Left lobe of liver (tissue), 2 donors: ENCODE results near the gene RFT1. TPM values are rescaled to one million over a fixed set of nuclear protein-coding genes. Genes with fewer than 3 reads are reported as not detected.

Experiments used
- ATAC-seq: fragments of 200-7000 bp; cut with Tn5 transposase; one replicate; pipeline ENCODE4 v1.9.1; 2020; ENCODE audit warnings: mild to moderate bottlenecking, moderate library complexity
- DNase-seq: peaks from one replicate; pipeline ENCODE4 v3.0.0-alpha.2; 2020; ENCODE audit warnings: low spot score
- total RNA-seq: library from RNA; stranded (reverse); gene quantifications from one replicate; pipeline ENCODE4 v1.2.1, GENCODE V29; 2021
- donor health status: DM: no; HTN: no; CAD: no; lungs with moderate emphysema.
- donor health status: DM: no; HTN: yes; CAD: no.

RFT1 gene
- total RNA-seq, 1 donor from 2014 or later, result 11.8 TPM

DNA sequence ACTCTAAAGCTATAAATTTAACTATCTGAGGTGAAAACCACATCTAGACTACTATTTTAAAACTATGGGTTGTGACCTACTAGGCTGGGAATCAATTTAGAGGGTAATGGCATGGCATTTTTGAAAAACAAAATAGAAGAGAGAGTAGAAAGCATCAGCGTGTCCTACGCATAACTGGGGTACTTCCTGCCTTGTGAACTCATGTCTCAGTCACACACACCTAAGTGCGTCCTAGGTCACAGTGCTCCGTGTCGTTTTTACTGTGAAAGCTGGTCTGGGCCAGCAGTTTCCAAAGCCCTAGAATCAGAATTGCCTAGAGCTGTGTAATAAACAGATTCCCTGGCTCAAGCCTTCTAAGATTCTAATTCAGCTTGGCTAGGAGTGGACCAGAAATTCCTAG, 32.3 kb downstream of the RFT1 start:
- ATAC-seq (no peak), DNase-seq (no peak)

DNA sequence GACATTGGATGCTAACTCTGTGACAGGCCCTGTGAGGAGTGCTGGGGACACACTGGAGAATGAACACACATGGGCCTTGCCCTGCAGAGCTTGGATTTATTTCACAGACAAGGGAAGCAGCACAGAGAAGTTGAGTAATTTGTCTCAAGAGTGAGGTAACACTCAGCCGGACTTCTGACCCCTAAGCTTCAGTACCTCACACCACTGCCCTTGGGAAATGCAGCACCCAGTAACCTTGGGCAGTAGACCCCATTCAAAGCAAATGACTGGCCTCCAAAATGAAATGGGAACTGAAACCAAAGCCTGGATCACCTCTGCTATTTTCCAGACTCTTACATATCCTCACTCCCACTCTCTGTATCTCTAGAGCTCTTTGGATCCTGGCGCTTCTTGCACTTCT, 37.3 kb downstream of the RFT1 start:
- DNase-seq, result peak; percentile 77

DNA sequence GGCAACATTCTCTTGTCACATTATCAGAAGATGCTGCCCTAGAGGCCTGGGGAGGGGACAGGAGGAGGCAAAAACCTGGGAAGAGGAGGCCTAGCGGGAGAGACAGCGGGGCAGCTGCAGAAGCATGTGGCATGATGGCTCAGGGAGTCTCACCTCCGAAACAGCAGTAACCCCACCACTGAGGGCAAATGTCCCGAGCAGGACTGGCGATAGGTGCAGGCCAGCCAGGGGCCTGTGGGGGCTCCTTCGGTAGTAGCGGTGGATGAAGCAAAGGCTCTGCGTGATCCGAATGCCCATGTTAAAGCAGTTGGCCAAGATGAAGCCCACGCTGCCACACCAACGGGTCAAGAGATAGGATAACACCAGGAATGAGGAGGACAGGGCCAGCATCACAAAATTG, 38.0 kb downstream of the RFT1 start:
- DNase-seq, result no peak

More for the DNA sequence above, 37.3 kb downstream of the RFT1 start:
- ATAC-seq, result peak; percentile 86

DNA sequence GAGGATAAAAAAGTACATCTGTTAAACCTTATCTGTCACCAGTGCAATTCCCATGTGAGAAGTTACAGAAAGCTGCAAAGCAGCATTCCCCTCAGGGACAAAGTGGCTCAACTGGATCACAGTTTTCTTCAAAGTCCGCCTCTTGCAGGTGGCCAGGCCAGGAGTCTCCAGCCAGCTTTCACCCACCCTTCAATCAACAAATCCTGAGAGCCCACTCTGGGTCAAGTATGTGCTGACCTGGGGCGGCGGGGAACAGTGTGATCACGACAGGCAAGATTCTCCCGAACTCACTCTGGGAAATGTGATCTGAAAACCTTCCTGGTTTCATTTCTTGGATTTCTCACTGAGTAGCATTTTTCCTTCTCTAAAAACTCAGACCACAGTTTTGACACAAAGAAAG, 39.2 kb downstream of the RFT1 start:
- ATAC-seq (no peak), DNase-seq (no peak)

More for the DNA sequence above, 38.0 kb downstream of the RFT1 start:
- no peak for ATAC-seq

DNA sequence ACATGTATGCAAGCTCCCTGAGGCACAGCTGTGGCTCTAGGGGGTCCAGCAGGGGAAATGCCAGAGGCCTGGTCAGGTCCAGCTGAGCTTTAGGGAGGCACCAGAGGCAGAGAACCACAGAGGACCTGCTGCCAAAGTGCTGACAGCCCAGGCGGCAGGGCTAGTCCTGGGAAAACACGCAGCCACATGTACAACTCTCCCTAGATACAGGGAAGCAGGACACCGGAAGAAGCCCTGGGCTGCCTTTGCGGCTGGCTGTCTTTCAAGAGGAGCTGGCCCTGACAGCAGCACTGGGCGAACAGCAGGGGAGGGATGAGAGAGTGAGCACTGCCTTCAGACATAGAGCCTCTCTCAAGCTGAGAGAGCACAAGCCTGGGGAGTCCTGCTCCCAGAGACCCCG, 40.7 kb downstream of the RFT1 start:
- no peak for ATAC-seq

DNA sequence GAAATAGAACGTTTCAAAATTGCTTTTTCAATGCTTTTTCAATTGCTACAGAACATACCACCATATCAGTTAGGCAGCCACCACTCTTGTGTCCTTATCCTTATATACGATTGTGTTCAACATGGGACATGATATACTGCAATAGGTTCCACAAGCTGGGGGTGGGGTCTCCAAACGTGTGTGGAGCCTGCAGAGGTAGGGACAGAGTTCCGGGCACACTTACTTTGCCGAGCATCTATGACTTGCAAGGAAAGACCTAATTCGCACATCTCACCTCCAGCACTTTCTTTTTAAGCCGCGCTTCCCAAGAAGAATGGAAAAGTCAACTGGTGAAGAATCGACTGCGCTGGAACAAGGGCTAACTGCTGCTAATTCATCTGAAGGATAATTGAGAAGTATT, 44.8 kb downstream of the RFT1 start:
- DNase-seq, result no peak
- no peak for ATAC-seq

More for the DNA sequence above, 40.7 kb downstream of the RFT1 start:
- no peak for DNase-seq

DNA sequence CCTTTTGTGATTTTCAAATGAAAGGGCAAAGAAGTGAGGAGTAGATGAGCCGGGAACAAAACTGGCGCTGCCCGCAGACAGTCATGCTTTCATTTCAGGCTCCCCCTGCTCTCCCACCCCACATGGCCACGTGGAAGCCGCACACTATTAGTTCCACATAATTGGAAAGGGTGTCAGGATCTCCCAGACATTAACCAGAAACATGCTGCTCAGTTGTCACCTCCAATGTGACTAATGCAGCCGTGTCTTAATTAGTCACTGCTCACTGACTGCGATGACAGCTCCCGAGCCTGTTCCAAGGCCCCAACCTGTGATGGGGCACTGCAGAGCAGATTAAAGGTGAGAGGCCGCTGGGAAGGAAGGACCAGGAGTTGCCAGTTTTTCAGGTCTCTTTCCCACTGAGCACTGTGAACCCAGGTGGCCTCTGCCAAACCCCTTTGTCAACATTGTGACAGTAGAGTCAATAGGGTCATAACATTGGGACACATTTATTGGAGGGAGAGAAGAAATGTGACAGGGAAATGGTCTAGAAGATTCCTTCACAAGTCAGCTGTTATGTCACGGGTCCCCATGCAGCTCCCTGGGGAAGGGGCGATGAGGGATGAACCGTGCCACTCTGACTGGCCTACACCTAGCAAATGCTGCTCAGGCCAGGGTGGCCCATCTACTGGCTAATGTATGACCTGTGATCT, 45.8 kb downstream of the RFT1 start:
- ATAC-seq (peak; percentile 72), DNase-seq (peak; percentile 51)

DNA sequence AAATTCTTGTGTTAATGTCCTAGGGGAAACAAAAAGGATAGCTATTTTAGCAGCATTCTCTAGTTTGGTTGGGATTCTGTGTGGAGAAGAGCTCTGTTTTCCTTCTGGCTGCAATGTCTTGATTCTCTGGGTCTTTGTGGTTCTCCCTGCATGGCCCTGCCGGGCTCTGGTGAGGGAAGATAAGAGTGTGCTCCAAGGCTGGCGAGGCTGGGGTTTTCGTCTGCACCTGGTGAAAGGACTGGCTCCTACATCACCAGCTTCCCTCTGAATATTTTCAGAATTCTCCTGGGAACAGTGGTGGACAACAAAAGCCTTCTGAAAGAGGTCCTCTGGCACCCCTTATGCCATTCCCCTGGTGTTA, 46.3 kb downstream of the RFT1 start:
- DNase-seq (peak; percentile 36), ATAC-seq (no peak)

DNA sequence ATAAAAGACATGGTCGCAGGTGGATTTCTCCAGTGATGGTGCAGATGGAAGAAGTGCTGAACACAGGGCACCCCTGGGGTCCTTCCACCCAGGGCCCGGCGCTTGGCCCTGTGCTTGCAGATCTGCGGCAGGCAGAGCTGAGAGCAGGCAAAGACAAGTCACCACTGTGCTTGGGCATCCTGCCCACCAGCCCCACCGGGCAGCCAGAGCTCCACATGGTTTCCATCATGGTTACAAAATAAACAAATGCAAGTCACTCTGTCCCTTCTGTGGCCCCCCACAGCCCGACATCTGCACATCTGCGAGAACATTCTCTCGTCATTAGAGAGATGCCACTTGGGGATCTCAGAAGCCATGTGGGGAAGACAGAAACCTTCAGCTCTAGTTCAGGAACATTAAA, 46.7 kb downstream of the RFT1 start:
- peak; percentile 46 for DNase-seq
- ATAC-seq, result no peak

DNA sequence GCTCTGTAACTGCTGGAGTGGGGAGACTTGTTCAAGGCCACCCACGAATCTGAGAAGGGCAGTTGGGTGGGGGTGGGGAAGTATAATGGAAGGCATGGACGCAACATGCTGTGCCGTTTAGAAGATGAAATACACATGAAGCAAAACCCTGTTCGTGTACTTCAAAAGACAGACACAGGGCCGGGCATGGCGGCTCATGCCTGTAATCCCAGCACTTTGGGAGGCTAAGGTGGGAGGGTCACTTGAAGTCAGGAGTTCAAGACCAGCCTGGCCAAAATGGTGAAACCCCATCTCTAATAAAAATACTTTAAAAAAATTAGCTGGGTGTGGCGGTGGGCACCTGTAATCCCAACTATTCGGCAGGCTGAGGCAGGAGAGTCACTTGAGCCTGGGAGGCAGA, 47.5 kb downstream of the RFT1 start:
- no peak for DNase-seq
- ATAC-seq, result no peak

DNA sequence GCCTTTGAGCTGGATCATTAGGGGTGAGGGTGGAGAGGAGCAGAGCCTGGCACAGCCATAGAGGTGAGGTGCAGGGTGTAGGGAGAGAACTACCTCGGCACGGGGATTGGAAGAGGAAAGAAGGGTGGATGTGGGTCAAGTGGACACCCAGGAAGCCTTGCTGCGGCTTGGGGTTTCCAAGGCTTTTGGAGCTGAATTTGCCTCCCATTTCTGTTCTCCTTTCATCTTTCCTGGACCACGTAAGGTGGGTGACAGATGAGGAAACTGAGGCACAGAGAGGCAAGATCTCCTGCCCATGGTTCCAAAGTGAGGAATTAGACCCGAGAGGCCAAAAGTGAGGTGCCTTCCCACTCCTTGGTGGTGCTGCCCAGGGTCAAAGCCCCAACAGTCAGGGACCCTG, 48.9 kb downstream of the RFT1 start:
- DNase-seq (peak; percentile 41), ATAC-seq (no peak)

DNA sequence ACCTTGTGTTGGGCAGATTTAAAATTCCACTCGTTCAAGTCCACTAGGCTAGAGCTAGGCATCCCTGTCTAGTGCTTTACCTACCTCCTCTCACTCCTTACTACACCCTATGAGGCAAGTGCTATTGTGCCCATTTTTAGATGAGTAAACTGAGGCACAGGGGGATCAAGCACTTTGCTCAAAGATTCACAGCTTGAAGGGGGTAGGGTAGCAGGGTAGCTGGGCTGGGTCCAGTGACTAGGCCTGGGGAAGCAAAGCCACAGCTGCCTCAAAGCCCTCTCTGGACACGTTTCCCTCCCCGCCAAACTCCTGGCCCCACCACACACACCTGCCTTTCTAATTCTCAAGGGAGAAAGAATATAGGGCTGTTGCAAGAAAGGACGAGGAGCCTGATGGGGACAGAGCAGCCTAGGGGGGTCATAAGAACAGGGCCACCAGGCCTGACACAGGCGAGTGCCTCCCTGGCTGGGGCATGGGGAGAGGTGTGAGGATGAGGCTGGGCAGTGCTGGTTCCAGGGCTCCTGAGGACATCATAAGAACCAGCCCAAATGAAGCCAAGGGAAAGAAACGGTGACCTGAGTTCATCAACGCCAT, 49.5 kb downstream of the RFT1 start:
- DNase-seq, result peak; percentile 29
- no peak for ATAC-seq

DNA sequence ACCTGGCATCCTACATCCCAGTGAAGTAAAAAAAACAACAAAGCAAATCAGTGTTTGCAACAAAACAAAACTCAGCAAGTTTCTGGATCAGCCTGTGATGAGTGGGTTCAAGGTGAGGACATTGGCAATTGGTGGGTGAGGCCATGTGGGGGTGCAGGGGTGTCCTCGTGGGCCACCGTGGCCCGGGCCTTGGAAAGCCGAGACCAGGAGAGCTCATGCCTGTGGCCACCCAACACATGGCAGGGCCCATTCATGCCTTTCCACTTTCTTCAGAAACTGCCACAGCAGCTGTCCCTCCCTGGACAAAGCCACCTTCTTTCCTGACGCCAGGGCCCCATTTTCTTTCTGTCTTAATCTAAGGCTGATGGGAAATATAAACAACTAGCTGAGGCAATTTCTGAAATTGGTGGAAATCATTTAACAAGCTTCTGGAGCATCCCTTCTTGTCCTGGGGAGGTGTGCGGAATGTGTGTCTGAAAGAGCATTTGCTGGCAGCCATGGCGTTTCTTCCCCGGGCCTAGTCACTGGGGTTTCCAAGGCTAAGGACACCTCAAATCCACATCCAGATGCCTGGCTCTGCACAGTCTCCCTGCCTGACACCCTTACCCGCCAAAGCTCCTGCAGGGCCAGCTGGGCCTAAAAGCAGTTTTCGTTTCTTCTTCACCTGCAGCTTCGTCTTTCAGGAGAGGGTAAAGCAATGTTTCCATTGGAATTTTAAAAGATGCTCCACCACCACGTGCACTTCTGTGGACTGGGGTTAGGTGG, 50.3 kb downstream of the RFT1 start:
- DNase-seq, result peak; percentile 30
- no peak for ATAC-seq

DNA sequence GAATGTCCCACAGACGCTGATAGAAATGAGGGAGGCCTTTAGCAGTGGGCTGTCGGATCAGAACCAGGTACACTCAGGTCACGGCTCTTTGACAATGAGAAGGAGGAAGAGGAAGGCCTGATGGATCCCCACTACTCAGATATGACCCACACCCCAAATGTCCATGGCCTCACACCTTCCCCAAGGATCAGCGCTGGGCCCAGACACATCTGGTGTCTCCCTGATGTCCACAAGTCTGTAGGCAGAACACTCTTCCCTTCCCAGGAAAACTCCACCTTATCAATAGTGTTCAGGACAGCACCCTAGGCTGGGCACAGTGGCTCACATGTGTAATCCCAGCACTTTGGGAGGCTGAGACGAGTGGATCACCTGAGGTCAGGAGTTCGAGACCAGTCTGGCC, 51.1 kb downstream of the RFT1 start:
- DNase-seq (no peak), ATAC-seq (no peak)

DNA sequence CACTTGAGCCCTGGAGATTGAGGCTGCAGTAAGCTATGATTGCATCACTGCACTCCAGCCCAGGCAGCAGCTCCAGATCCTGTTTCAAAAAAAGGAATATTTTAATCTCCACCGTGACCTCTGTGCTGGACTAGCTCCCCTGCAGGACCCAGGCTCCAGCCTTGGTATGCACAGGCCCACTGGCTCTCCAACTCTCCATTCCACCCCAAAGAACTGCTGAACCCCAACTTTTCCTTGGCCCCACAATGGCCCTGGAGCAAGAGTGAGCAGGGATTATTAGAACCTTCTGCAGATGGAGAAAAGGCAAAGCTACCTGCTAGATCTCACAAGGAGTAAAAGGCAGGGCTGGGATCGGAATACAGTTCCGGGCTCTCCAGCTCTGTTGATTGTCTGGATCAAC, 51.6 kb downstream of the RFT1 start:
- ATAC-seq, result no peak
- DNase-seq, result no peak

DNA sequence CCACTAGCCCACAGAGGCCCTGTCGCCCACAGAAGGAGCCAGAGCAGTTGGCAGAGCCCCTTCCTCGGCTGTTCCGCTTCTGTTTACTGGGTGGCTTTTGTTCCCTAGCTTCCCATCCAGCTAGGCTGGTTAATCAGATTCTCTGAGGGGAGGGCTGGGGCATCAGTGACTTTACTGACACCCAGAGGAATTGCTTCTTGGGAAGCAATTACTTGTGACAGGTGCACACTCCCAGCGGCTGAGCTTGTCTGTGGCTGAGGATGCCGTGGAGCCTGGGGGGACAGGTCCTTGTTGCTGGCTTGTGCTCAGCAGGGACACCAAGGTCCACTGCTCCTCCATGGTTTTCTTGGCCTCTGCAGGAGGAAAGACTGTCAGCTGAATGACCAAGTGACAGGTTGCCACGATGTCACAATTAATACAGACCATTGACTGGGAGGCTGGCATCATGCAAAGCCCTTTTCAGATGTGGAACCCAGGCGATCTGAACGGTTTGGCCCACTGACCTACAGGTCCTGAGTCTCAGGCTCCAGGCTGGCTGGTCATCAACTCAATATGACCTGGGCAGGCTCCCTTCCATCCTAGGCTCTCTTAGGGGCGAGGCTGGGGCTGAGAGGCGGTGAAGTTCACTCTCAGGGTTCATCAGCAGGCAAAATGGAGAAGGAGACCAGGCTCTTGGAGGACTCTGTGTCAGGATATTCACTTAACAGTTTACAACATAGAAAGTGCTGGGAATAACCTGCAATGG, 52.6 kb downstream of the RFT1 start:
- ATAC-seq, result no peak
- peak; percentile 29 for DNase-seq

DNA sequence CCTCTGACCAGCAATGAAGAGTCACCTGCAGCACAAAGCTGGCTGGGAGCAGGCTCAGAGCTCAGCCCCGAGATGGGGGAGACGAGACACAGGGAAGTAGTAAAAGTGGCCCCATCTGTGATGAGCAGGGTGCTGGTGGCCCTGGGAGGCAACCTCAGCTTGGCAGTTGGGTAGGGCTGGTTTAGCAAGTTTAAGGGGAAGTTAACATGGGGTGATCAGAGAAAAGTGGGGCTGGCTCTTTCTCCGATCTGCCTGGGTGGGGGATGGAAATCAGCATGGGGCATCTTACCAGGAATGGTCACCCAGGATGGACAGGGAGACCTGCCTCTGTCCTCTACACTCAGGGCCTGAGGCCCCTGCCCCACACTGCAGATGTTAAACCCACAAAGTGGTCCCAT, 54.5 kb downstream of the RFT1 start:
- peak; percentile 39 for DNase-seq
- no peak for ATAC-seq

DNA sequence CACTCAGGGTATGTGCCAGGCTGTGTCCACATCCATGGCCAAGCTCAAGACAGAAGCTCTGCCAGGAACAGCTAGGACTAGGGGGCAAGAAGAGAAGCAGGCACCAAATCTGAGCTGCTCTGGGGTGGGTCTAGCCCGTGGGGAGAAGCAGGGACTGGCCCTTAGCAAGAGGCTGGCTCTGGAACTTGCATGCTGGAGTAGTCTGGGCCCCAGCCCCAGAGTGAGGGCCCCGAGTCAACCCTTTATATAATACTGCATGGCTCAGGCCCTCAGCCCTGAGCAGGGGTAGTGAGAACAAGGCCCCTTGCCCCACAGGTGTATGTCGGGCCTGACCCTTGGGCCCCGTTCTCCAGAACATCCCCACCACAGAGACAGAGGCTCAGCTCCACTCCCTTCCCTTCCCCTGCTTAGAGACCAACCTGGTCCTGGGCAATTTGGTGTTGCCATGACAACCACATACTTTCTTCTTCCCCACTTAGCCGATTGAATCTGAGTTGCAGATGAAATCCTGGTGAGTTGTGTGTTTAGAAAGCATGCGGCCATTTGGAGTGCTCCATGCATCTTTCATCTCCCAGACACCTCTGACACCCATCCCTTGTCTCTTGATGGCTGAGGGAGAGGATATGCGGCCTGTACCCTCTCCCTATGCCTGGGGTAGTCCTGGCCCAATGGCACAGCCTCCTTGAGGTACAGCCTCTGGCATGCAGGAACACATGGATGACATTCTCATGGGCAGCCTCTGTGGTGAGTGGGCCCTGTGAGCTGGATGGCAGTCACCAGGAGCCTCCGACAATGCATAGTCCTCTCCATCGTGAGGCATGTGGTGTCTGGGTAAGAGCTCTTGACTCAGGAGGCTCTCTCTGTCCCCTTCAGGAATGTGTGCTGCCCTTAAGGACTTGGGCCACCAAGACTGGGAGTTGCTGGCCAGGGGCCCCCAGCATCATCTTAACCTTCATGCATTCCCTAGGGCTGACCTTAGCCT, 55.2 kb downstream of the RFT1 start:
- DNase-seq (no peak), ATAC-seq (no peak)

DNA sequence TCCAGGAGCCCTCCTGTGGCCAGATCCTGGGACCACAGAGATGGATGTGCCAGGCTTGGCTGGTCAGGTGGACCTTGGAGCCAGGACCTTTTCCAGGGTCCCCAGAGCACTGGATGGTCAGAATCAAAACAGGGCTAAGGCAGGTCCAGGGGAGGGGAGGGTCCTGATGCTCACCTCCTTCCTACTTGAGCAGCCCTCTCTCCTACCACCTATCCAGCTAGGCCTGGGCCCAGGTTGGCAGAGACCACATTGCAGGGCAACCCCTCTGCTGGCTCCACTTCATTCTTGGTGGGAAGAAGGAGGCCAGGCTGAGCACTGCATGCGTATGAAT, 55.9 kb downstream of the RFT1 start:
- DNase-seq (no peak), ATAC-seq (peak; percentile 9)

DNA sequence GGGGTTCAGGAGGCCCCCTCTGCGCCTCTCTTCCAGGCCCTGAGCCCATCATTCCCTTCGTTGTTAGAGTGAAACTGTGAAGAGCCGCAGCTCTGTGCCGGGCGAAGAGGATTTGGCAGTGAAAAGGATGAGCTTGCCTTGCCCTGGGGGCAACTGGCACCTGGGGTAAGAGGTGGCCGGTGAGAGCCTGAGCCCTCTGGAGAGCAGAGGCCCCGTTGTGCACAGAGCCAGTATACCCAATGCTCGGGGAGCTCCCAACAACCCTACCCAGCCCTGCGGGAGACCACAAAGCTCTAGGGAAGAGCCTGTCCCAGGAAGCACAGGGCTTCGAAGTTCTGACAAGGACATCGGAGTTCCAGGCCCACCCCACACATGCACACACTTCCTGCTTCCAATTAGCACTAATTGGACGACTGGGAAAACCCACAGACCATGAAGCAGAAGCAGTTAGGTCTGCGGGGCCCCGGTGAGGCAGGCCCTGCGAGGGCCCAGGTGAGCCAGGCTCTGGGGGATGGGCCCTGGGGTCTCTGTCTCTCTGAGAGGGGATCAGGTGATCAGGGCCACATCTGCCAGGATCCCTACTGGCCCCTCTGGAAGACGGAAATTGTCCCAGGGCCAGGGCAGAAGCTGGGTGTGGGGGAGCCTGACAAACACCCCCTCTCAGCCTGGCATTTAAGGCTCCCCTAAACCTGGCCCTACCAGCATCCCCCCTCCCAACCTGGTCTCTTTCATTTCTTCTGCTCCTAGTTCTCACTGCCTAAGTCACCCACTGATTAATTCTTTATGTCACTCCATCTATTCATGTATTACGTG, 56.5 kb downstream of the RFT1 start:
- ATAC-seq (peak; percentile 14), DNase-seq (no peak)
